Activated naive CD8-positive, alpha-beta T cell treated with anti-CD3 and anti-CD28 coated beads, Interleukin-2, amount 50 U/mL, for 24 hours (primary cell): ENCODE results near the gene CYP2J2.
"Not testable (repeated sequence)": the region's sequence is repeated elsewhere in the genome, so short reads cannot be mapped to it uniquely, and the experiment has no call there.

Experiments used
- ATAC-seq: fragments of 150-1000 bp; cut with Tn5 transposase; one replicate; pipeline ENCODE4 v1.10.0; 2021
- DNase-seq: peaks from one replicate; pipeline ENCODE4 v3.0.0; 2021
- H3K27ac Mint-ChIP-seq: one replicate; pipeline ENCODE4 v1.8.0; 2021; ENCODE audit warnings: mild to moderate bottlenecking, mixed read lengths
- H3K27me3 Mint-ChIP-seq: one replicate; pipeline ENCODE4 v1.8.0; 2021; ENCODE audit warnings: mixed read lengths
- H3K36me3 Mint-ChIP-seq: one replicate; pipeline ENCODE4 v1.8.0; 2021; ENCODE audit warnings: low read depth, mixed read lengths
- H3K4me1 Mint-ChIP-seq: one replicate; pipeline ENCODE4 v1.8.0; 2021; ENCODE audit warnings: mixed read lengths
- H3K4me3 Mint-ChIP-seq: one replicate; pipeline ENCODE4 v1.8.0; 2021; ENCODE audit warnings: mild to moderate bottlenecking, moderate library complexity, mixed read lengths
- H3K9me3 Mint-ChIP-seq: one replicate; pipeline ENCODE4 v1.8.0; 2021; ENCODE audit warnings: mixed read lengths

CYP2J2 gene

GRCh38 chr1:59939393-59939792, 12.8 kb upstream of the CYP2J2 start:
- H3K4me1 Mint-ChIP-seq, result no peaks in the 10 kb centered on the region
- no peak for ATAC-seq
- peaks cover 4% of the 10 kb centered on the region for H3K27me3 Mint-ChIP-seq
- no peak overlapping the region for H3K4me3 Mint-ChIP-seq
- no peak overlapping the region for H3K27ac Mint-ChIP-seq
- no peak for DNase-seq
- H3K9me3 Mint-ChIP-seq, result peaks cover 5% of the 10 kb centered on the region
- no peaks in the 10 kb centered on the region for H3K36me3 Mint-ChIP-seq

- ATAC-seq (no peak), DNase-seq (no peak)
- no peaks in the 10 kb centered on the region for H3K4me1 Mint-ChIP-seq
- peaks cover 5% of the 10 kb centered on the region for H3K9me3 Mint-ChIP-seq
- no peaks in the 10 kb centered on the region for H3K36me3 Mint-ChIP-seq
- peaks cover 14% of the 10 kb centered on the region for H3K27me3 Mint-ChIP-seq
- no peak overlapping the region for H3K27ac Mint-ChIP-seq
- no peak overlapping the region for H3K4me3 Mint-ChIP-seq
Observed at GRCh38 chr1:59937636-59938210, 11.2 kb upstream of the CYP2J2 start.

- H3K4me3 Mint-ChIP-seq, result no peak overlapping the region
- no peaks in the 10 kb centered on the region for H3K36me3 Mint-ChIP-seq
- H3K9me3 Mint-ChIP-seq, result peaks cover 5% of the 10 kb centered on the region
- no peak for DNase-seq
- no peaks in the 10 kb centered on the region for H3K4me1 Mint-ChIP-seq
- ATAC-seq, result no peak
- H3K27me3 Mint-ChIP-seq, result peaks cover 16% of the 10 kb centered on the region
- H3K27ac Mint-ChIP-seq, result no peak overlapping the region
Observed at GRCh38 chr1:59936358-59936821, 9.8 kb upstream of the CYP2J2 start.

- Mint-ChIP-seq H3K27me3 (peaks cover 35% of the 10 kb centered on the region), H3K4me3 (no peak overlapping the region), H3K9me3 (peaks cover 14% of the 10 kb centered on the region), H3K27ac (no peak overlapping the region), H3K36me3 (peaks cover 3% of the 10 kb centered on the region), H3K4me1 (peaks cover 15% of the 10 kb centered on the region)
- DNase-seq, result no peak
- no peak for ATAC-seq
Observed at GRCh38 chr1:59928996-59929395, 2.4 kb upstream of the CYP2J2 start.

- Mint-ChIP-seq H3K36me3 (peaks cover 3% of the 10 kb centered on the region), H3K4me3 (peak overlapping the region; percentile 81), H3K4me1 (peaks cover 15% of the 10 kb centered on the region)
Observed at GRCh38 chr1:59927213-59927612, 640 bp upstream of the CYP2J2 start.

GRCh38 chr1:59924653-59925052, 1.9 kb downstream of the CYP2J2 start:
- Mint-ChIP-seq H3K27me3 (peaks cover 17% of the 10 kb centered on the region), H3K4me3 (no peak overlapping the region), H3K36me3 (peaks cover 3% of the 10 kb centered on the region), H3K27ac (no peak overlapping the region), H3K4me1 (peaks cover 15% of the 10 kb centered on the region), H3K9me3 (peaks cover 20% of the 10 kb centered on the region)
- ATAC-seq (no peak), DNase-seq (no peak)

More at GRCh38 chr1:59927213-59927612, 640 bp upstream of the CYP2J2 start:
- Mint-ChIP-seq H3K9me3 (peaks cover 20% of the 10 kb centered on the region), H3K27me3 (peaks cover 26% of the 10 kb centered on the region), H3K27ac (no peak overlapping the region)
- ATAC-seq (no peak), DNase-seq (no peak)

GRCh38 chr1:59921258-59921899, 5.2 kb downstream of the CYP2J2 start:
- H3K9me3 Mint-ChIP-seq, result peaks cover 20% of the 10 kb centered on the region
- H3K27me3 Mint-ChIP-seq, H3K4me1 Mint-ChIP-seq, ATAC-seq, H3K27ac Mint-ChIP-seq, DNase-seq, H3K36me3 Mint-ChIP-seq, H3K4me3 Mint-ChIP-seq: not testable (repeated sequence)

GRCh38 chr1:59919746-59920145, 6.8 kb downstream of the CYP2J2 start:
- peaks cover 13% of the 10 kb centered on the region for H3K9me3 Mint-ChIP-seq
- no peak for ATAC-seq
- no peaks in the 10 kb centered on the region for H3K4me1 Mint-ChIP-seq
- no peak for DNase-seq
- peaks cover 4% of the 10 kb centered on the region for H3K36me3 Mint-ChIP-seq
- peaks cover 4% of the 10 kb centered on the region for H3K27me3 Mint-ChIP-seq
- H3K4me3 Mint-ChIP-seq, result no peak overlapping the region
- no peak overlapping the region for H3K27ac Mint-ChIP-seq

GRCh38 chr1:59917785-59918180, 8.8 kb downstream of the CYP2J2 start:
- Mint-ChIP-seq H3K27me3 (peaks cover 4% of the 10 kb centered on the region), H3K4me3 (no peak overlapping the region), H3K36me3 (peaks cover 2% of the 10 kb centered on the region), H3K27ac (no peak overlapping the region), H3K9me3 (no peaks in the 10 kb centered on the region), H3K4me1 (no peaks in the 10 kb centered on the region)
- no peak for ATAC-seq
- no peak for DNase-seq

- no peak overlapping the region for H3K27ac Mint-ChIP-seq
- DNase-seq, result no peak
- H3K36me3 Mint-ChIP-seq, result peaks cover 2% of the 10 kb centered on the region
Observed at GRCh38 chr1:59917026-59917784, 9.4 kb downstream of the CYP2J2 start.

GRCh38 chr1:59915516-59915915, 11.1 kb downstream of the CYP2J2 start:
- Mint-ChIP-seq H3K4me3 (no peak overlapping the region), H3K4me1 (no peaks in the 10 kb centered on the region), H3K27ac (no peak overlapping the region), H3K36me3 (peaks cover 2% of the 10 kb centered on the region), H3K9me3 (no peaks in the 10 kb centered on the region), H3K27me3 (peaks cover 4% of the 10 kb centered on the region)
- ATAC-seq, result no peak
- DNase-seq, result no peak

More at GRCh38 chr1:59917026-59917784, 9.4 kb downstream of the CYP2J2 start:
- H3K4me3 Mint-ChIP-seq, result no peak overlapping the region
- no peak for ATAC-seq
- H3K4me1 Mint-ChIP-seq, result no peaks in the 10 kb centered on the region
- H3K9me3 Mint-ChIP-seq, result no peaks in the 10 kb centered on the region
- H3K27me3 Mint-ChIP-seq, result peaks cover 4% of the 10 kb centered on the region

GRCh38 chr1:59914791-59915286, 11.7 kb downstream of the CYP2J2 start:
- H3K36me3 Mint-ChIP-seq, ATAC-seq, H3K27me3 Mint-ChIP-seq, H3K27ac Mint-ChIP-seq, H3K9me3 Mint-ChIP-seq, H3K4me1 Mint-ChIP-seq, DNase-seq, H3K4me3 Mint-ChIP-seq: not testable (repeated sequence)

- no peaks in the 10 kb centered on the region for H3K27me3 Mint-ChIP-seq
- no peak for DNase-seq
- H3K4me3 Mint-ChIP-seq, result no peak overlapping the region
- H3K9me3 Mint-ChIP-seq, result no peaks in the 10 kb centered on the region
- H3K36me3 Mint-ChIP-seq, result peaks cover 1% of the 10 kb centered on the region
- no peak for ATAC-seq
- H3K27ac Mint-ChIP-seq, result no peak overlapping the region
- no peaks in the 10 kb centered on the region for H3K4me1 Mint-ChIP-seq
Observed at GRCh38 chr1:59908682-59909081, 17.9 kb downstream of the CYP2J2 start.

- no peak for DNase-seq
- Mint-ChIP-seq H3K4me1 (no peaks in the 10 kb centered on the region), H3K27me3 (no peaks in the 10 kb centered on the region), H3K27ac (no peak overlapping the region), H3K4me3 (no peak overlapping the region), H3K36me3 (peaks cover 1% of the 10 kb centered on the region), H3K9me3 (no peaks in the 10 kb centered on the region)
- ATAC-seq, result no peak
Observed at GRCh38 chr1:59908084-59908483, 18.5 kb downstream of the CYP2J2 start.

- DNase-seq (no peak), ATAC-seq (no peak)
- Mint-ChIP-seq H3K9me3 (no peaks in the 10 kb centered on the region), H3K4me3 (no peak overlapping the region), H3K27ac (no peak overlapping the region), H3K4me1 (no peaks in the 10 kb centered on the region), H3K36me3 (peaks cover 1% of the 10 kb centered on the region), H3K27me3 (no peaks in the 10 kb centered on the region)
Observed at GRCh38 chr1:59906931-59907330, 19.6 kb downstream of the CYP2J2 start.
